GM19455 (cell line): ENCODE measurements around the gene CCDC106.
A peak's percentile ranks its signal among the peaks of the same experiment; 100 is the strongest.

ENCODE experiments used
- ATAC-seq: cut with Tn5 transposase; IDR thresholded peaks from one replicate; pipeline ENCODE4 v1.9.1; 2021; ENCODE audit not compliant: unreplicated experiment

The CCDC106 gene

DNA sequence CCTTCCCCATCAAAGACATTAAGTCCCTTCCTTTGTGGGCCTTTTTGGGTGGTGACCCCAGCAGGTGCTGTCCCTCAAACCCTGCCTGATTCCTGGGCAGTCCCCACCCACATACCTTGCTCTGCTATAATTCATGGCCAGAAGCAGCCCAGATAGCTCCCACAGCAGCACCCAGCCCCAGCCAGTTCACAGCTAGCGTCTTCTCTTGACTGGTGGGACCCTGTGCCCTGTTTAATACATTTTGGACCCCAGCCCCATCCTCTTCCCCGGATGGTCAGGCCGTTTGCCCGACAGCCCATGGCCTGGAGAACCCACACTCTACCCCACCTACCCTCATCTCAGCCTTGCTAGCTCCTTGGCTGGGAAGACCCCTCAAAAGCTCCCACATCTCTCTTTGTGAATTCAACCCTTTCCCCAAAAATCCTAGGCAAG lies 2.1 kb downstream of the CCDC106 start:
- no peak for ATAC-seq

DNA sequence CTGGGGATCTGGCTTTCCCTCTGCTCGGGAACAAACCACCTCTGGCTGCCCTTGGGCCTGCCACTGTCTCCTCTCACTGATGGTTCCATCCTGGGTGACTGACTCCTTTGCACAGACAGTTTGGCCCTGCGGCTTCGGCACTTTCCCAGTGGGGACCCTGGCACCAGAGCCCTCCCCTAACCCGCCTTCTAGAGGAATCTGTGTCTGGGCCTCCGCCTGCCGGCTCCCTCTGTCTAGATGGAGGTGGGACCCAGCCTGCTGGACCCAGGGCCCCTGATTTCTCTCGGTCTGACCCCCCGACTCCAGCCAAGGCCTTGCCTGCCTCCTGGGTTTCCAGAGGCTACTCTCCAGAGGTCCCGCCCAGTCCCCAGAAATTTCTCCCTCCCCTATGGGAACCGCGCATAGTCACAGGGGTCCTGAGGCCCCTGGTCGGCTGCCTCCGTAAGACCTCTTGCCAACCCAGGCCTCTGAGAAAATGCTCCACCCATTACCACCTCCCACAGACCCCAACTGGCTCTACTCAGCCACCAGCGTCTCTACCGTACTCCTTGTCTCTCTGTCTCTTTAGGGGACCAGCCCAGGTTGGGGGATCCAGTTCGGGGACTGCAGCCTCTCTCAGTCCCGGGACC lies 2.7 kb downstream of the CCDC106 start:
- ATAC-seq = no peak

GRCh38 chr19:55651236-55651635 lies 3.2 kb downstream of the CCDC106 start:
- no peak for ATAC-seq

- no peak for ATAC-seq
These were observed 4.5 kb downstream of the CCDC106 start for GRCh38 chr19:55652311-55653128.

GRCh38 chr19:55653651-55654322 lies 5.8 kb downstream of the CCDC106 start:
- peak; percentile 44 for ATAC-seq

DNA sequence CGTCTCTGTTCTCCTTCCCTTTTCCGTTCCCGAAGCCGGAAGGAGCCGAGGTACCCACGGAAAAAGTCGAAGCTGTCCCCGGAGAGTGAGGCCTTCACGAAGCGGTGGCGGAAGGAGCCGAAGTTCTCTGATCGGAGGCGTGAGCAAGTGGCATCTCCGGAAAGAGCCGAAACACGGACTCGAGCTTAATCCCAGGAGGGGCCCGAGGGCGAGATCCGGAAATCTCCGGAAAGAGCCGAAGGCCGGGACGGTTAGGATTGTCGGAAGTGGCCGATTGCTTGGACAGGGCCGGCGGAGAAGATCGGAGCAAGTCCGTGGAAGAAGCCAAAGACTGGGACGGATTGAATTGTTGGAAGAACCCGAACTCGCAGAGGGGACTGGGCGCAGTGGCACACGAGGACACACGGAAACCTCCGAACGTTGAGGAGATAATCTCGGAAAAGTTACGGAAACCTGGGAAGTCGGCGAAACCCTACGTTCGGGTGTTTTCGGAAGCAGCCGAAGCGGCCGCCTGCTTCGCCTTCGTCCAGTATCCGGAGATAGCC lies 6.4 kb downstream of the CCDC106 start:
- ATAC-seq = peak; percentile 47

DNA sequence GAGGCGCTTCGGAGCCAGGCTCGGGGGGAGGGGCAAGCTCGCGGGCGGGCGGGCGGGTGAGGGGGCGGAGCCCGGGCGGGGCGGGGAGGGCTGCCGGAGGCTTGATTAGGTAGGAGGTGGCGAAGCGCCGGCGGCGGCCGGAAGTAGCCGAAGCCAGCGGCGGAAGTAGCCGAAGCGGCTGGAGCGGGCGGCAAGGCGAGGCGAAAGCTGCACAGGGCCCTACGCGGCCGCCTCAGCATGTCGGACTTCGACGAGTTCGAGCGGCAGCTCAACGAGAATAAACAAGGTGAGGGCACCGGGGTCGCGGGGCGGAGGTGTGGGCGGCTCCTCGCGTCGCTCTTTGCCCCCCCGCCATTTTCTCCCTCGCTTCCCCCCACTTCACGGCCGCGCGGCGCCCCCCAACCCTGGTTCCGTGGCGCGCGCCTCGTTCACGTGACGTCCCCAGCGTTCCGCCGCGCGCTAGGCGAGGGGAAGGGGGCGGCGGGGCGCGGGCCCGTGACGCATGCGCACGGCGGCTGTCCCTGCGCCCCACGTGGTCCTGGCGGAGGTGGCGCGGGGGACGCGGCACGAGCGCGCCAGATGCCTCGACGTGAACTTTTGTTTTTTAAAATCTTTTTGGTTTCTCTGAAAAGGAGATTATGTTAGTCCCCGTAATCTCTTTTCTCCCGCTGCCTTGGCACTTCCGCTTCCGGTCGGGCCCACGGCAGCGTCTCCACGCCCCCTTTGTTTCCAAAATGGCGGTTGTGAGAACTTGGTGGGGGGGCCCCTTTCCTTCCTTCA lies 7.0 kb downstream of the CCDC106 start, which contains the start of gene U2AF2:
Gene U2AF2, plus strand, starts transcription at position 168 of the 780 bp plus-strand sequence. Its CDS starts 70 bp downstream, at position 238.
- ATAC-seq = peak; percentile 35

DNA sequence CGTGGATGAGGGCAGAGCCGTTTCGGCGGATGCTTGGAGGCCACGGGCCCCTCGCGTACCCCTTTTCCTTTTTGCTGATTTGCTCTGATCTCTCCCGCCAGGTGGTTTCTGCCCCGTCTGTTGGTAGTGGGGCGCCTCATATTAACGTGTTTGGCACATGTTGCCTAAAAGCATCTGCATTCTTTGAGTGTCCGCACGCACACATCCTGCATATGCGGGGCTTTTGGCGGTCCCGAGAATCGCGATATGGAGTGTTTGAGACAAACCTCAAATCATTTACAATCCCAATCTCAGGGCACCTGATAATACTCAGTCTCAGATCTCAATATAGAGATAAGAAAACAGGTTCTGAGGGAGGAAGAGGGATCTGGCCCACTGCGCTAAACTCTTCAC lies 7.6 kb downstream of the CCDC106 start:
- ATAC-seq = no peak

DNA sequence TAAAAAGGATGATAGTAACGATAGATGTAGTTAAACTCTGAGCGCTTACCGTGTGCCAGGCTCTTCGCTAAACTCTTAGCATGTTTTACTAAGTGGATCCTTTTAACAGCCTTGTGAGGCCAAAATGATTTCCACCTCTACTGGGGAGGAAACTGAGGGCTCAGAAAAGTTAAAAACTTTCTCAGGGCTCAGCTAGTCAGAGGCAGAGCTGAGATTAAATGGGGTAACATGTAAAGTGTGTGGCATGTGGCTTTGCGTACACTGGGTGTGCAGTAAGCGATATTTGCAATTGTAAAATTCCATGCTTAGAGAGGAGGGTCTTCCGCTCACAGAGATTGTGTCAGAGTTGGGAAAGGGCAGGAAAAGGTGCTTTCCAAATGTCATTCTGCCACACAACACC lies 8.5 kb downstream of the CCDC106 start:
- no peak for ATAC-seq

GRCh38 chr19:55656988-55657747 lies 9.2 kb downstream of the CCDC106 start:
- no peak for ATAC-seq

DNA sequence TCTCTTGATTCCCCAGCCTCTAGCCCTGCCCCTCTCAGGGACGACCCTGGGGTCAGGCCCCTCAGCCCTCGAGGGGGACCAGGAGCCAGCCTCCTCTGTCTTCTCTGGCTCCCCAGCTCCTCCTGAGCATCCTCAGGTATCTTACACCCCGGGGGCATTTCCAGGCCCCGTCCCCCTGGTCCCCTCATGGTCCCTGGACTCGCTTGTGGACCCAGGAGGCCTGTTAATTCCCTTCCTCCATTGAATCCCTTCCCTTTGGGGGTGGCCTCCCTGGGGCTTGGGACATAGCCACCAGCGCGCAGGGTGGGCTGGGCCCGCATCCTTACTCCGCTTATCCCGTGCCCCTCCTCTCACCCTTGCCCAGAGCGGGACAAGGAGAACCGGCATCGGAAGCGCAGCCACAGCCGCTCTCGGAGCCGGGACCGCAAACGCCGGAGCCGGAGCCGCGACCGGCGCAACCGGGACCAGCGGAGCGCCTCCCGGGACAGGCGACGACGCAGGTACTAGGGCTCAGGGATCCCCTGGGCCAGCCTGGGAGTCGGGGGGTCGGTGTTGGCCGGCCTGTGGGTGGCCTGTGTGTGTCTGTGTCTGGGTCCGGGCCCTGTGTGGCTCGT lies 10.9 kb downstream of the CCDC106 start:
- no peak for ATAC-seq

- ATAC-seq = no peak
These were observed 11.8 kb downstream of the CCDC106 start for GRCh38 chr19:55659822-55660221.

- no peak for ATAC-seq
These were observed 12.4 kb downstream of the CCDC106 start for GRCh38 chr19:55660404-55660803.

GRCh38 chr19:55660991-55661390 lies 13.0 kb downstream of the CCDC106 start:
- ATAC-seq = no peak

GRCh38 chr19:55661826-55662225 lies 13.8 kb downstream of the CCDC106 start:
- no peak for ATAC-seq

GRCh38 chr19:55663846-55664536 lies 16.0 kb downstream of the CCDC106 start:
- ATAC-seq = no peak

GRCh38 chr19:55666343-55667005 lies 18.5 kb downstream of the CCDC106 start:
- ATAC-seq = no peak

- no peak for ATAC-seq
These were observed 19.0 kb downstream of the CCDC106 start for GRCh38 chr19:55667006-55667381.

DNA sequence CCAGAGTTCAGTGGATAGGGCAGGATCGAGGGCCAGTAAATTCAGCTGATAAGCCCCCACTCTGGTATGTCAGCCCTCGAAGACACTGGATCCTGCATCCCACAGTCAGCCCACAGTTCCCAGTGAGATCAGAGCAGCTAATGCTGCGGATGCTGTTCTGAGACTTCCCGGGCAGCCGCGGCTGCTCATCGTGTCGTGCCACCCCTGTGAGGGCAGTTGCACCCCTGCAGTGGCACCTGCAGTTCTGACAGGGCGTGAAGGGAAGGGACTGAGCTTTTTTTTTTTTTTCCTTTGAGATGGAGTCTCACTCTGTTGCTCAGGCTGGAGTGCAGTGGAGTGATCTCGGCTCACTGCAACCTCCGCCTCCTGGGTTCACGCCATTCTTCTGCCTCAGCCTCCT lies 19.5 kb downstream of the CCDC106 start:
- no peak for ATAC-seq
